ENCODE data around the gene C20orf202.

DNA sequence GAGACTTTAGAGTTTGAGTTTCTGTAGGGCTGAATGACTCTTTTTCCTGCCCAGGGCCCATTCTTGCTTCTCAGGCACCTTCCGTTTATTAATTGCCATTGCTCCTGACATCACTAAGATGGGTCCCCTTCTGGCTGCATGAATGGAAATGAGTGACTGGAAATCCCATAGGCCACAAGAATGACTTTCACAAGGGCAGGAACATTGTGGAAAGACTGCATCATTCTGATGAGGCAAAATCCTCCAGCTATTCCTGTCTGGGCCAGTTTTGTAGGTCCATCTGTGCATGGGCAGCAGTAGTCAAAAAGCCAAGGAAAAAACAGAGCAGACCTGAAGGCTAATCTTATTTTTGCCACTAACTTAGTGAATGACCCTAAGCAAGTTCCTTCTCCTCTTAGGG, 37.7 kb upstream of the C20orf202 start:
- TF ChIP-seq, protein P1, sequence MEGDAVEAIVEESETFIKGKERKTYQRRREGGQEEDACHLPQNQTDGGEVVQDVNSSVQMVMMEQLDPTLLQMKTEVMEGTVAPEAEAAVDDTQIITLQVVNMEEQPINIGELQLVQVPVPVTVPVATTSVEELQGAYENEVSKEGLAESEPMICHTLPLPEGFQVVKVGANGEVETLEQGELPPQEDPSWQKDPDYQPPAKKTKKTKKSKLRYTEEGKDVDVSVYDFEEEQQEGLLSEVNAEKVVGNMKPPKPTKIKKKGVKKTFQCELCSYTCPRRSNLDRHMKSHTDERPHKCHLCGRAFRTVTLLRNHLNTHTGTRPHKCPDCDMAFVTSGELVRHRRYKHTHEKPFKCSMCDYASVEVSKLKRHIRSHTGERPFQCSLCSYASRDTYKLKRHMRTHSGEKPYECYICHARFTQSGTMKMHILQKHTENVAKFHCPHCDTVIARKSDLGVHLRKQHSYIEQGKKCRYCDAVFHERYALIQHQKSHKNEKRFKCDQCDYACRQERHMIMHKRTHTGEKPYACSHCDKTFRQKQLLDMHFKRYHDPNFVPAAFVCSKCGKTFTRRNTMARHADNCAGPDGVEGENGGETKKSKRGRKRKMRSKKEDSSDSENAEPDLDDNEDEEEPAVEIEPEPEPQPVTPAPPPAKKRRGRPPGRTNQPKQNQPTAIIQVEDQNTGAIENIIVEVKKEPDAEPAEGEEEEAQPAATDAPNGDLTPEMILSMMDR (conservative IDR thresholded peaks at IDR 0.05): no peak
- no peak for TF ChIP-seq ZFX (IDR thresholded peaks at IDR 0.05)
